Activated T-helper 17 cell treated with anti-CD3 and anti-CD28 coated beads, Interleukin-2, amount 50 U/mL, for 72 hours (primary cell): ENCODE measurements around the gene BCO2. TPM values are rescaled to one million over a fixed set of nuclear protein-coding genes. Genes with fewer than 3 reads are reported as not detected.
"Not testable (repeated sequence)": the region's sequence is repeated elsewhere in the genome, so short reads cannot be mapped to it uniquely, and the experiment has no call there.

Experiments
- ATAC-seq: fragments of 150-1000 bp; cut with Tn5 transposase; replicated peaks from 2 replicates; pipeline ENCODE4 v1.10.0; 2021; ENCODE audit warnings: mild to moderate bottlenecking, moderate library complexity
- H3K27ac Mint-ChIP-seq: one replicate; pipeline ENCODE4 v1.8.0; 2022; ENCODE audit warnings: mixed read lengths
- H3K27me3 Mint-ChIP-seq: one replicate; pipeline ENCODE4 v1.8.0; 2022; ENCODE audit warnings: mixed read lengths
- H3K36me3 Mint-ChIP-seq: one replicate; pipeline ENCODE4 v1.8.0; 2022; ENCODE audit warnings: low read depth, mild to moderate bottlenecking, mixed read lengths
- H3K4me1 Mint-ChIP-seq: one replicate; pipeline ENCODE4 v1.8.0; 2022; ENCODE audit warnings: mixed read lengths
- H3K4me3 Mint-ChIP-seq: one replicate; pipeline ENCODE4 v1.8.0; 2022; ENCODE audit warnings: mild to moderate bottlenecking, mixed read lengths
- H3K9me3 Mint-ChIP-seq: one replicate; pipeline ENCODE4 v1.8.0; 2022; ENCODE audit warnings: mixed read lengths
- total RNA-seq, 2 donors: library from RNA; stranded (reverse); gene quantifications; one replicate each; pipeline ENCODE4 v1.2.3, GENCODE V29; 2022

The BCO2 gene
- total RNA-seq, 2 donors from 2014 or later = 2.4 to 5.0 TPM

DNA sequence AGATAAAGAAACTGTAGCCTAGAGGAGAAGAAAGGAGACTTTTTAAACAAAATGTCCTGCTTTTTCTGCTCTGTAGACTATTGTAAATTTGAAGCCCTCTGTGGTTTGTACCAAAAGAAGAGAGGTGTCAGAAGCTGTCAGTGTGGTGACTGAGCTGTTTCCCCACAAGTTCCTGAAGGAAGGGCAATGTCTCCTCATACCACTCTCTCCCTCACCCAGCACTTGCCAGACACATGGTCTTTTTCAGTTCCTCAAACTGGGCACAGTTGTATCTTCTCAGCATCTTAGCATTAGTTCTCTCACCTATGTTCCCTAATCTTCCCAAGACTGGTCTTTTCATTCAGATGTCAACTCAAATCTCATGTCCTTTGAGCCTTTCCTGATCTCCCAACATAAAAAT, 4.3 kb downstream of the BCO2 start:
- no peak overlapping the region for H3K4me3 Mint-ChIP-seq
- no peaks in the 10 kb centered on the region for H3K9me3 Mint-ChIP-seq
- ATAC-seq = no peak
- H3K27me3 Mint-ChIP-seq = peaks cover 21% of the 10 kb centered on the region
- H3K4me1 Mint-ChIP-seq = peaks cover 6% of the 10 kb centered on the region
- H3K36me3 Mint-ChIP-seq = no peaks in the 10 kb centered on the region
- no peak overlapping the region for H3K27ac Mint-ChIP-seq

- Mint-ChIP-seq H3K9me3 (no peaks in the 10 kb centered on the region), H3K4me1 (no peaks in the 10 kb centered on the region), H3K27ac (no peak overlapping the region), H3K4me3 (no peak overlapping the region), H3K36me3 (no peaks in the 10 kb centered on the region), H3K27me3 (peaks cover 11% of the 10 kb centered on the region)
- no peak for ATAC-seq
Measured at GRCh38 chr11:112182867-112183266, 7.6 kb downstream of the BCO2 start.

DNA sequence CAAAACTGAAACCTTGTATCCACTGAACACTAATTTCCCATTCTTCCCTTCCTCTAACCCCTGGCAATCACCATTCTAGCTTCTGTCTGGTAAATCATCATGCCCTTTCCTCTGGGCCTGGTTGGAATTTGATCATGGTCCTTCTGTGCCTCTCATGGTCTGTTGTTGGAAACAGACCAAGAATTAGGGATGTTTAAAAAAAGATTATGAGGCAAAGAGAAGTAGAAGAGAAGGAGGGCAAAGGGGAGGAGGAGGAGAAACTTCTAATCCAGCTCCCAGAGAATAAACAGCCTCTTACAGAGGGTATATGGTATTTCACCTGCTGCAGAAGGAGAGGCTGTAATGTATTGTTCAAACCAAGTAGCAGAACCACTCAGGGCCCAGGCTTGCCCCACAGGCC, 10.6 kb downstream of the BCO2 start:
- Mint-ChIP-seq H3K36me3 (no peaks in the 10 kb centered on the region), H3K27me3 (peaks cover 3% of the 10 kb centered on the region), H3K4me1 (no peaks in the 10 kb centered on the region), H3K27ac (no peak overlapping the region), H3K9me3 (no peaks in the 10 kb centered on the region), H3K4me3 (no peak overlapping the region)
- ATAC-seq = no peak

GRCh38 chr11:112186304-112186703, 11.0 kb downstream of the BCO2 start:
- Mint-ChIP-seq H3K27me3 (peaks cover 3% of the 10 kb centered on the region), H3K36me3 (no peaks in the 10 kb centered on the region), H3K4me1 (no peaks in the 10 kb centered on the region), H3K4me3 (no peak overlapping the region), H3K9me3 (no peaks in the 10 kb centered on the region), H3K27ac (no peak overlapping the region)
- no peak for ATAC-seq

- H3K27ac Mint-ChIP-seq, H3K9me3 Mint-ChIP-seq, H3K4me3 Mint-ChIP-seq, ATAC-seq, H3K4me1 Mint-ChIP-seq, H3K27me3 Mint-ChIP-seq, H3K36me3 Mint-ChIP-seq: not testable (repeated sequence)
Measured at GRCh38 chr11:112195113-112195512, 19.8 kb downstream of the BCO2 start.

DNA sequence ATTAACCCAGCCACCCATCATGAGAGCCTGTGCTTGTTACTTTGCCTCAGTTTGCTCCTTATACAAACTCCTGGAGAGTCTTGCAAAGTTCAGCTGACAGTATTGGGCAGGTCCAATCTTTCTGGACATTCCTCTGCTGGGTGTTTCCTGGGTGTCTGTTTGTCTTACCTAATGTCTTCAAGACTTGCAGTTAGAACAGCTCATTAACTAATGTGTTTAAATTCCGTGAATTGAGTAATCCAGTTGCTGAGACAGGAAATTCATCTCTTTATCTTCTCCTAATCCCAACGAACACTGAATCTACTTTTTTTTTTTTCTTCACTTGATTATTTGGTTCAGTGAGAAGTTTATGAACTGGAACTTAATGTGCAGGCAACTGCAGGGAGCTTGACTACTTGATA, 20.6 kb downstream of the BCO2 start:
- Mint-ChIP-seq H3K4me3 (no peak overlapping the region), H3K4me1 (no peaks in the 10 kb centered on the region), H3K27me3 (no peaks in the 10 kb centered on the region), H3K27ac (no peak overlapping the region), H3K9me3 (no peaks in the 10 kb centered on the region), H3K36me3 (no peaks in the 10 kb centered on the region)
- no peak for ATAC-seq

- no peak overlapping the region for H3K27ac Mint-ChIP-seq
- no peak for ATAC-seq
- no peaks in the 10 kb centered on the region for H3K27me3 Mint-ChIP-seq
- H3K4me1 Mint-ChIP-seq = no peaks in the 10 kb centered on the region
- H3K4me3 Mint-ChIP-seq = no peak overlapping the region
- H3K9me3 Mint-ChIP-seq = no peaks in the 10 kb centered on the region
- H3K36me3 Mint-ChIP-seq = no peaks in the 10 kb centered on the region
Measured at GRCh38 chr11:112196519-112197087, 21.3 kb downstream of the BCO2 start.

GRCh38 chr11:112199101-112199500, 23.8 kb downstream of the BCO2 start:
- not testable (repeated sequence) for H3K9me3 Mint-ChIP-seq, H3K36me3 Mint-ChIP-seq, H3K4me1 Mint-ChIP-seq, H3K4me3 Mint-ChIP-seq, ATAC-seq, H3K27me3 Mint-ChIP-seq, H3K27ac Mint-ChIP-seq

- Mint-ChIP-seq H3K27me3 (no peaks in the 10 kb centered on the region), H3K36me3 (no peaks in the 10 kb centered on the region), H3K4me3 (no peak overlapping the region), H3K27ac (no peak overlapping the region), H3K4me1 (no peaks in the 10 kb centered on the region), H3K9me3 (no peaks in the 10 kb centered on the region)
- ATAC-seq = no peak
Measured at GRCh38 chr11:112200252-112200651, 24.9 kb downstream of the BCO2 start.

- peaks cover 4% of the 10 kb centered on the region for H3K27me3 Mint-ChIP-seq
- H3K36me3 Mint-ChIP-seq = no peaks in the 10 kb centered on the region
- no peak for ATAC-seq
- H3K27ac Mint-ChIP-seq = no peak overlapping the region
- H3K9me3 Mint-ChIP-seq = no peaks in the 10 kb centered on the region
- H3K4me1 Mint-ChIP-seq = peaks cover 2% of the 10 kb centered on the region
- H3K4me3 Mint-ChIP-seq = no peak overlapping the region
Measured at GRCh38 chr11:112206071-112206470, 30.8 kb downstream of the BCO2 start.

DNA sequence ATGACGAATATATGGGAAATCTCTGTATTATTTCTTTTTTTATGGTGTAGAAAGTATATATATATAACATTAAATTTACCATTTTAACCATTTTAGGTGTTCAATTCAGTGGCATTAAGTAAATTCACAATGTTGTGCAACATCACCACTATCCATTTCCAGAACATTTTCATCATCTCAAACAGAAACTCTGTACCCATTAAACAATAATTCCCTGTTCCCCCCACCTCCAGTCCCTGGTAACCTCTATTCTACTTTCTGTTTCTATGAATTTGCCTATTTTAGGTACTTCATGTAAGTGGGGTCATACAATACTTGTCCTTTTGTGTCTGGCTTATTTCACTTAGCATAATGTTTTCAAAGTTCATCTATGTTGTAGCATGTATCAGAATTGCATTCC, 35.6 kb downstream of the BCO2 start:
- H3K9me3 Mint-ChIP-seq = no peaks in the 10 kb centered on the region
- peaks cover 13% of the 10 kb centered on the region for H3K4me1 Mint-ChIP-seq
- peaks cover 4% of the 10 kb centered on the region for H3K27me3 Mint-ChIP-seq
- H3K36me3 Mint-ChIP-seq = no peaks in the 10 kb centered on the region
- ATAC-seq = peak; percentile 67
- peak overlapping the region; percentile 41 for H3K27ac Mint-ChIP-seq
- peak overlapping the region; percentile 54 for H3K4me3 Mint-ChIP-seq

DNA sequence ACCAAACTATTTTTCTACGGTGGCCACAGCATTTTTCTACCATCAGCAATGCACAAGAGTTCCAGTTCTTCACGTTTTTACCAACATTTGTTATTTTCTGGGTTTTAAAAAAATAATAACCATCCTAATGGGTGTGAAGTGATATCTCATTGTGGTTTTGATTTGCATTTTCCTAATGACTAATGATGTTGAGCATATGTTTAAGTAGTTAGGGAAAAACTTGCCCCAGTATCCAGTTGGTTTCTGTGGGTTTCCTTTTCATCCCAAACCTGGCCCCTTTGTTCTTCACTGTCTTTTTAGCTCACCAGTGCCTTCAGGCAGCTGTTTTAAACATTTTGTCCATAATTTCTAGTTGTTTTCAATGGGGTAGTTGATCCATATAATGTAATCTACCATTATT, 36.2 kb downstream of the BCO2 start:
- ATAC-seq = peak; percentile 87
- Mint-ChIP-seq H3K36me3 (no peaks in the 10 kb centered on the region), H3K27me3 (peaks cover 4% of the 10 kb centered on the region), H3K9me3 (no peaks in the 10 kb centered on the region), H3K27ac (peak overlapping the region; percentile 41), H3K4me1 (peaks cover 13% of the 10 kb centered on the region), H3K4me3 (peak overlapping the region; percentile 54)

DNA sequence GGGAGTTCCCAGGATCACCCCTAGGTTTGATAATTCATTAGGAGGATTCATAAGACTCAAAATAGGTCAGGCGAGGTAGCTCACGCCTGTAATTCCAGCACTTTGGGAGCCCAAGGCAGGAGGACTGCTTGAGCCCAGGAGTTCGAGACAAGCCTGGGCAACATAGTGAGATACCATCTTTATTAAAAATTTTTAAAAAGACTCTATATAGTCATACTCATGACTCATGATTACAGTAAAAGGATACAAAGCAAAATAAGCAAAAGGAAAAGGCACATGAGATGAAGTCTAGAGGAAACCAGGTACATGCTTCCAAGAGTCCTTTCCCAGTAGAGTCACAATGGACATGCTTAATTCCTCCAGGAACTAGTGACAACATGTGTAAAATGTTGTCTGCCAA, 37.0 kb downstream of the BCO2 start:
- Mint-ChIP-seq H3K36me3 (no peaks in the 10 kb centered on the region), H3K4me1 (peaks cover 13% of the 10 kb centered on the region), H3K27me3 (peaks cover 4% of the 10 kb centered on the region), H3K9me3 (no peaks in the 10 kb centered on the region), H3K27ac (no peak overlapping the region), H3K4me3 (no peak overlapping the region)
- no peak for ATAC-seq

DNA sequence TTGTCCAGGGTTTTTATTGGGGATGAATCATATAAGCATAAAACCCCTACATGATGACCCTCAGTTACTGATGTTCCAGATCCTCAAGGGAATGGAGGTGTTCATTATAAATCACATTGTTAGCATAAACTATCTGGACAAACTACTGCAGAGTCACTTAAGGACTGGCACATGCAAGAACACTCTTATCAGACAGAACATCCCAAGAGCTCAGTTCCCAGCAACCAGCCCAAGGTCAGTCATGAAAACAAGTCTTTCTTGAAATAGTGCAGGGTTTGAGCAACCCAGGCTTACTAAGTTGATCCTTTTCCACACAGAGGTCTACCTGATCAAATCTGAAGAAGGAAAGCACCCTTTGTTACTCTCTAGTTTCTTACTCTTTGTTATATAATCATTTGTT, 37.4 kb downstream of the BCO2 start:
- no peak for ATAC-seq
- Mint-ChIP-seq H3K36me3 (no peaks in the 10 kb centered on the region), H3K27me3 (peaks cover 4% of the 10 kb centered on the region), H3K27ac (no peak overlapping the region), H3K4me3 (no peak overlapping the region), H3K4me1 (peaks cover 13% of the 10 kb centered on the region), H3K9me3 (no peaks in the 10 kb centered on the region)

- Mint-ChIP-seq H3K27me3 (peaks cover 4% of the 10 kb centered on the region), H3K4me3 (no peak overlapping the region), H3K36me3 (no peaks in the 10 kb centered on the region), H3K9me3 (no peaks in the 10 kb centered on the region), H3K4me1 (peaks cover 13% of the 10 kb centered on the region), H3K27ac (no peak overlapping the region)
- ATAC-seq = no peak
Measured at GRCh38 chr11:112213753-112214152, 38.4 kb downstream of the BCO2 start.

GRCh38 chr11:112215621-112216020, 40.3 kb downstream of the BCO2 start:
- H3K27me3 Mint-ChIP-seq = no peaks in the 10 kb centered on the region

More at GRCh38 chr11:112215621-112216020, 40.3 kb downstream of the BCO2 start:
- Mint-ChIP-seq H3K4me3 (no peak overlapping the region), H3K9me3 (no peaks in the 10 kb centered on the region), H3K4me1 (peaks cover 17% of the 10 kb centered on the region), H3K36me3 (no peaks in the 10 kb centered on the region), H3K27ac (no peak overlapping the region)
- ATAC-seq = no peak
